GM19438 (cell line): ENCODE data around the gene AXIN2.
"Not testable (repeated sequence)": the region's sequence is repeated elsewhere in the genome, so short reads cannot be mapped to it uniquely, and the experiment has no call there.

Experiments used
- ATAC-seq: cut with Tn5 transposase; IDR thresholded peaks from one replicate; pipeline ENCODE4 v1.9.1; 2021; ENCODE audit warnings: low read depth; ENCODE audit not compliant: unreplicated experiment

Gene AXIN2

GRCh38 chr17:65487990-65488389 is 73.5 kb downstream of the AXIN2 start:
- ATAC-seq, result no peak

- no peak for ATAC-seq
Observed at GRCh38 chr17:65487161-65487560, 74.3 kb downstream of the AXIN2 start.

GRCh38 chr17:65485388-65486299 is 75.8 kb downstream of the AXIN2 start:
- ATAC-seq, result no peak

GRCh38 chr17:65484405-65484804 is 77.0 kb downstream of the AXIN2 start:
- not testable (repeated sequence) for ATAC-seq

GRCh38 chr17:65483438-65483837 is 78.0 kb downstream of the AXIN2 start:
- ATAC-seq, result no peak

GRCh38 chr17:65482201-65482600 is 79.2 kb downstream of the AXIN2 start:
- no peak for ATAC-seq

- no peak for ATAC-seq
Observed at GRCh38 chr17:65479282-65479681, 82.2 kb downstream of the AXIN2 start.
